Left ventricle myocardium inferior (tissue), 1 donor: ENCODE data around the gene RXRG. TPM values are rescaled to one million over a fixed set of nuclear protein-coding genes. Genes with fewer than 3 reads are reported as not detected.

Source experiments
- DNase-seq: peaks from one replicate; pipeline ENCODE4 v3.0.0-alpha.2; 2020
- H3K27ac ChIP-seq: fragments of 200-600 bp; replicated peaks from 2 replicates; pipeline ENCODE4 v1.8.0; 2021
- H3K27me3 ChIP-seq: fragments of 200-600 bp; 2 replicates; pipeline ENCODE4 v1.8.0; 2021; ENCODE audit warnings: low read depth
- H3K36me3 ChIP-seq: fragments of 200-600 bp; 2 replicates; pipeline ENCODE4 v1.8.0; 2021
- H3K4me1 ChIP-seq: fragments of 200-600 bp; 2 replicates; pipeline ENCODE4 v1.8.0; 2021
- H3K4me3 ChIP-seq: fragments of 200-600 bp; 2 replicates; pipeline ENCODE4 v1.8.0; 2021; ENCODE audit warnings: mild to moderate bottlenecking, moderate library complexity
- H3K9me3 ChIP-seq: fragments of 200-600 bp; replicated peaks from 2 replicates; pipeline ENCODE4 v1.8.0; 2021
- intact Hi-C: fragments of 100-400 bp; cut with micrococcal nuclease; formaldehyde crosslinking; loops from one replicate; pipeline ENCODE4 v1.11.0; 2022
- total RNA-seq: library from RNA; stranded (reverse); fragmentation: NEBNext Ultra II Directional; extraction: Animal tissue kit (Norgen Biotek cat#: 25700); gene quantifications from one replicate; pipeline ENCODE4 v1.2.1, GENCODE V29; 2021
- TF ChIP-seq, protein P1 (sequence below): fragments of 200-600 bp; IDR thresholded peaks from 2 replicates; pipeline ENCODE4 v1.8.0; 2021; ENCODE audit warnings: antibody characterized with exemption, mild to moderate bottlenecking, borderline replicate concordance
- donor health status: DM: no; HTN: yes; CAD: no; lungs with severe emphysema.

RXRG gene
- total RNA-seq, 1 donor from 2014 or later: 9.3 TPM

- no peak for DNase-seq
- Histone ChIP-seq H3K4me3 (no peak overlapping the region), H3K4me1 (no peaks in the 10 kb centered on the region), H3K9me3 (no peaks in the 10 kb centered on the region), H3K27me3 (peaks cover 9% of the 10 kb centered on the region), H3K27ac (no peak overlapping the region), H3K36me3 (no peaks in the 10 kb centered on the region)
- intact Hi-C loops: no loop called here
- TF ChIP-seq, protein P1, sequence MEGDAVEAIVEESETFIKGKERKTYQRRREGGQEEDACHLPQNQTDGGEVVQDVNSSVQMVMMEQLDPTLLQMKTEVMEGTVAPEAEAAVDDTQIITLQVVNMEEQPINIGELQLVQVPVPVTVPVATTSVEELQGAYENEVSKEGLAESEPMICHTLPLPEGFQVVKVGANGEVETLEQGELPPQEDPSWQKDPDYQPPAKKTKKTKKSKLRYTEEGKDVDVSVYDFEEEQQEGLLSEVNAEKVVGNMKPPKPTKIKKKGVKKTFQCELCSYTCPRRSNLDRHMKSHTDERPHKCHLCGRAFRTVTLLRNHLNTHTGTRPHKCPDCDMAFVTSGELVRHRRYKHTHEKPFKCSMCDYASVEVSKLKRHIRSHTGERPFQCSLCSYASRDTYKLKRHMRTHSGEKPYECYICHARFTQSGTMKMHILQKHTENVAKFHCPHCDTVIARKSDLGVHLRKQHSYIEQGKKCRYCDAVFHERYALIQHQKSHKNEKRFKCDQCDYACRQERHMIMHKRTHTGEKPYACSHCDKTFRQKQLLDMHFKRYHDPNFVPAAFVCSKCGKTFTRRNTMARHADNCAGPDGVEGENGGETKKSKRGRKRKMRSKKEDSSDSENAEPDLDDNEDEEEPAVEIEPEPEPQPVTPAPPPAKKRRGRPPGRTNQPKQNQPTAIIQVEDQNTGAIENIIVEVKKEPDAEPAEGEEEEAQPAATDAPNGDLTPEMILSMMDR: no peak
Measured at GRCh38 chr1:165434281-165434680, 10.6 kb downstream of the RXRG start.

DNA sequence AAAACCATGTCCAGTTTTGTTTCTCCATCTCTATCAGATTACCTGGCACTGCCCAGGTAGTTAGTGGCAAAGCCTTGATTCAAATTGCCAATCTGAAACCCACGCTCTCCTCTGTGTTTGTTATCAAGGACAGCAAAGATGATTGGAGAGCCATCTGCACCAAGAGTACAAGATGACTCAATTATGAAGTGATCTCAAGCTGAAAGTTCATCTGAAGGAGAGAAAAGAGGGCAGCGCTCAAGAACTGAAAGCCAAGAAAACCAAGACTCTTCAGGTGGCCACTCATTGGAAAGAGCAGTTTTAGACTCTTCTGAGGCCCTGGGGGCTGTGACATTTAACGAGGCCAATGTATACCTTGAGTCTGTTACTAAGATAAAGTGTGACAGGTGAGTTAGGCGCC lies 13.8 kb downstream of the RXRG start:
- H3K27me3 ChIP-seq: no peaks in the 10 kb centered on the region
- no peak overlapping the region for H3K4me3 ChIP-seq
- TF ChIP-seq, protein P1: no peak
- H3K9me3 ChIP-seq: no peaks in the 10 kb centered on the region
- no peak overlapping the region for H3K27ac ChIP-seq
- DNase-seq: no peak
- peaks cover 8% of the 10 kb centered on the region for H3K4me1 ChIP-seq
- no peaks in the 10 kb centered on the region for H3K36me3 ChIP-seq
- intact Hi-C loops: no loop called here

- no peaks in the 10 kb centered on the region for H3K27me3 ChIP-seq
- intact Hi-C loops: no loop called here
- TF ChIP-seq, protein P1: no peak
- H3K36me3 ChIP-seq: no peaks in the 10 kb centered on the region
- peaks cover 44% of the 10 kb centered on the region for H3K4me1 ChIP-seq
- H3K27ac ChIP-seq: no peak overlapping the region
- no peak overlapping the region for H3K4me3 ChIP-seq
- no peak for DNase-seq
- H3K9me3 ChIP-seq: no peaks in the 10 kb centered on the region
Measured at GRCh38 chr1:165426745-165427144, 18.2 kb downstream of the RXRG start.

- Histone ChIP-seq H3K27ac (peak overlapping the region; percentile 82), H3K27me3 (no peaks in the 10 kb centered on the region)
- intact Hi-C loops: no loop called here
Measured at GRCh38 chr1:165425621-165426020, 19.3 kb downstream of the RXRG start.

GRCh38 chr1:165424454-165425216 lies 20.3 kb downstream of the RXRG start:
- Histone ChIP-seq H3K27ac (peak overlapping the region; percentile 82), H3K36me3 (no peaks in the 10 kb centered on the region), H3K4me1 (peaks cover 58% of the 10 kb centered on the region), H3K27me3 (no peaks in the 10 kb centered on the region), H3K4me3 (peak overlapping the region; percentile 44), H3K9me3 (no peaks in the 10 kb centered on the region)
- TF ChIP-seq, protein P1: no peak
- DNase-seq: peak; percentile 33
- intact Hi-C loops: no loop called here

More at GRCh38 chr1:165425621-165426020, 19.3 kb downstream of the RXRG start:
- no peak for DNase-seq
- no peaks in the 10 kb centered on the region for H3K9me3 ChIP-seq
- peaks cover 48% of the 10 kb centered on the region for H3K4me1 ChIP-seq
- no peaks in the 10 kb centered on the region for H3K36me3 ChIP-seq
- no peak overlapping the region for H3K4me3 ChIP-seq
- TF ChIP-seq, protein P1: no peak
